Thoracic aorta (tissue), 2 donors: ENCODE data around the gene TPK1. TPM values are rescaled to one million over a fixed set of nuclear protein-coding genes. Genes with fewer than 3 reads are reported as not detected.

ENCODE experiments used
- ATAC-seq: fragments of 150-250 bp; one replicate; pipeline ENCODE4 v1.8.0; 2017; ENCODE audit warnings: low read depth; ENCODE audit not compliant: insufficient number of reproducible peaks, low FRiP score
- DNase-seq: peaks from one replicate; pipeline ENCODE4 v3.0.0-alpha.2; 2020; ENCODE audit warnings: low spot score
- H3K27ac ChIP-seq, 2 donors: fragments of 200-600 bp; sonication (generic); 1 replicate in 1 of 2; 2 replicates in 1 of 2; pipeline ENCODE4 v1.5.1; 2016; ENCODE audit warnings: mild to moderate bottlenecking in 2 of 2, moderate library complexity in 2 of 2
- H3K27me3 ChIP-seq: fragments of 200-600 bp; sonication (generic); replicated peaks from 2 replicates; pipeline ENCODE4 v1.6.0; 2016; ENCODE audit warnings: mild to moderate bottlenecking; ENCODE audit not compliant: insufficient read depth
- H3K36me3 ChIP-seq: fragments of 200-600 bp; sonication (generic); one replicate; pipeline ENCODE4 v1.5.1; 2016
- H3K4me1 ChIP-seq, 2 donors: fragments of 200-600 bp; sonication (generic); 1 replicate in 1 of 2; 2 replicates in 1 of 2; pipeline versions ENCODE4 v1.5.1 to v1.6.0; 2016; ENCODE audit warnings: low read depth in 2 of 2, mild to moderate bottlenecking in 1 of 2; ENCODE audit not compliant: control insufficient read depth in 1 of 2
- H3K4me3 ChIP-seq: fragments of 200-600 bp; sonication (generic); 2 replicates; pipeline ENCODE4 v1.5.1; 2016; ENCODE audit warnings: mild to moderate bottlenecking
- H3K9me3 ChIP-seq: fragments of 200-600 bp; sonication (generic); 2 replicates; pipeline ENCODE4 v1.5.1; 2016
- total RNA-seq, 2 donors: library from RNA; depleted of rRNA; stranded (reverse); fragments of >200 nt; gene quantifications; one replicate each; pipeline versions ENCODE4 v1.1.0 to v1.2.3, GENCODE V29; 2016
- TF ChIP-seq, protein P1 (sequence below): fragments of 200-600 bp; sonication (generic); IDR thresholded peaks from one replicate; pipeline ENCODE4 v1.5.1; 2019; ENCODE audit warnings: antibody characterized with exemption

The TPK1 gene
- total RNA-seq, 2 donors from 2014 or later: 13.3 to 21.2 TPM

DNA sequence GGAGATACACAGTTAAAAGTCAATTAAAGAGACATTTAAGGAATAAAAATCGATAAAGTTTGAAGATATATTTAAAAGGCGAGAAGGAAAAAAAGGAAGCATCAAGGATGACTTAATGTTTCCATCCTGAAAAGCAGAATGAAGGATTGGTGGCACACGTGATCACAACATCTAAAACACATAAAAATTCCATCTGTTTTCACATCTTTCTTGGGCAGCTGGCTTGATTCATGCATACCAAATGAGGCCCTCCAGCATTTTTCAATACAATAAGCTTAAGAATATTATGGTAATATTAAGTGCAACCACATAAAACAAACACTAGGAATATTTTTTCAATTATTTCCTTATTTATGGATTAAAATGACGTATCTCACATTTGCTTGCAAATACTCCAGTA is 112.6 kb downstream of the TPK1 start:
- ATAC-seq (no peak), DNase-seq (no peak)
- Histone ChIP-seq H3K9me3 (no peaks in the 10 kb centered on the region), H3K4me3 (no peak overlapping the region), H3K27ac (no peak overlapping the region), H3K4me1 (peaks cover 10 to 19% of the 10 kb centered on the region in 2 donors), H3K27me3 (no peaks in the 10 kb centered on the region), H3K36me3 (no peaks in the 10 kb centered on the region)
- TF ChIP-seq, protein P1, sequence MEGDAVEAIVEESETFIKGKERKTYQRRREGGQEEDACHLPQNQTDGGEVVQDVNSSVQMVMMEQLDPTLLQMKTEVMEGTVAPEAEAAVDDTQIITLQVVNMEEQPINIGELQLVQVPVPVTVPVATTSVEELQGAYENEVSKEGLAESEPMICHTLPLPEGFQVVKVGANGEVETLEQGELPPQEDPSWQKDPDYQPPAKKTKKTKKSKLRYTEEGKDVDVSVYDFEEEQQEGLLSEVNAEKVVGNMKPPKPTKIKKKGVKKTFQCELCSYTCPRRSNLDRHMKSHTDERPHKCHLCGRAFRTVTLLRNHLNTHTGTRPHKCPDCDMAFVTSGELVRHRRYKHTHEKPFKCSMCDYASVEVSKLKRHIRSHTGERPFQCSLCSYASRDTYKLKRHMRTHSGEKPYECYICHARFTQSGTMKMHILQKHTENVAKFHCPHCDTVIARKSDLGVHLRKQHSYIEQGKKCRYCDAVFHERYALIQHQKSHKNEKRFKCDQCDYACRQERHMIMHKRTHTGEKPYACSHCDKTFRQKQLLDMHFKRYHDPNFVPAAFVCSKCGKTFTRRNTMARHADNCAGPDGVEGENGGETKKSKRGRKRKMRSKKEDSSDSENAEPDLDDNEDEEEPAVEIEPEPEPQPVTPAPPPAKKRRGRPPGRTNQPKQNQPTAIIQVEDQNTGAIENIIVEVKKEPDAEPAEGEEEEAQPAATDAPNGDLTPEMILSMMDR: no peak

DNA sequence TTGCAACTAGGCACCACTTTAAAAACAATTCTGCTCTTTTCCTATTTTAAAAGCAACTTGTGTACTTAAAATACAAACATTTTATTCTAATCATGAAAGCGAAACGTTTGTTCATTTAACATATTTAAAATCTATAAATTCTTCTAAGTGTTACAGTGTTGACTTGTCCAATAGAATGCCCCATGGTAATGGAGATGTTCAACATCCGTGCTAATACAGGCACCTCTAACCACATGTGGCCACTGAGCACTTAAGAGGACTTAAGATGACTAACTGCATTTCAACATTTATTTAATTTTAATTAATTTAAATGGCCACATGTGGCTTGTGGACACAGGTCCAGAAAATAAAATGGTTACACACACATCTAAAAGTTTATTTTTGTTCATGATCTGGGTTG is 115.1 kb downstream of the TPK1 start:
- Histone ChIP-seq H3K4me1 (peaks cover 2 to 18% of the 10 kb centered on the region in 2 donors), H3K27me3 (no peaks in the 10 kb centered on the region), H3K9me3 (no peaks in the 10 kb centered on the region), H3K27ac (no peak overlapping the region), H3K4me3 (no peak overlapping the region), H3K36me3 (no peaks in the 10 kb centered on the region)
- DNase-seq: no peak
- no peak for ATAC-seq
- TF ChIP-seq, protein P1: no peak

DNA sequence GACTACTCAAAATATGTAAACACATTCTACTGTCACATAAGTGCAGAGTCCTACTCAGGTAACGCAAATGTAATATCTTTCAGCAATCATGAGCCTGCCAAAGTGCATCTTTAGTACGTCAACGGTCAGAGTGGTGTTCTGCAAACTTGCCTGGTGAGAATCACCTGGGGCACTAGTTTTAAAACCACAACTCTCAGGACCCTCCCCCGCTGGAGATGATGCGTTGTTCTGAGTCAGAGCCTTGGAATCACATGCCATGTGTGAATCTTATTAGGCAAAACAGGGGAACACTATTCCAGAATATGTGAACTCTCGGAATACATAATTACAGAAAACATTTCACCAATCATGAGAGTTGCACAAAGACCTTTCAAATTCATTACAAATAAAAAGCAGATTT is 115.7 kb downstream of the TPK1 start:
- Histone ChIP-seq H3K4me3 (no peak overlapping the region), H3K9me3 (no peaks in the 10 kb centered on the region), H3K4me1 (peaks cover 1 to 14% of the 10 kb centered on the region in 2 donors), H3K36me3 (no peaks in the 10 kb centered on the region), H3K27me3 (no peaks in the 10 kb centered on the region), H3K27ac (no peak overlapping the region)
- TF ChIP-seq, protein P1: no peak
- ATAC-seq (no peak), DNase-seq (no peak)

DNA sequence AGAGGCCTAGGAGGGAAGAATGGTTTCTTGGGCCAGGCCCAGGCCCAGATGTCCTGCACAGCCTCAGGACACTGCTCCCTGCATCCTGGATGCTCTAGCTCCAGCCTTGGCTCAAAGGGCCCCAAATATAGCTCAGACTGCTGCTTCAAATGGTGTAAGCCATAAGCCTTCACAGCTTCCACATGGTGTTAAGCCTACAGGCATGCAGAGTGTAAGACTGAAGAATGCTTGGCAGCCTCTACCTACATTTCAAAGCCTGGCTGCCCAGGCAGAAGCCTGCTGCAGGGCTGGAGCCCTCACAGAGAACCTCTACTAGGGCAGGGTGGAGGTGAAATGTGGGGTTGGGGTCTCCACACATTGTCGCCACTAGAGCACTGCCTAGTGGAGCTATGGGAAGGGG is 118.1 kb downstream of the TPK1 start:
- no peak for DNase-seq
- Histone ChIP-seq H3K9me3 (no peaks in the 10 kb centered on the region), H3K27me3 (no peaks in the 10 kb centered on the region), H3K4me3 (no peak overlapping the region), H3K27ac (peak overlapping the region in 1 of 2 donors; percentile 11), H3K4me1 (peaks cover 0 to 12% of the 10 kb centered on the region in 2 donors), H3K36me3 (no peaks in the 10 kb centered on the region)
- TF ChIP-seq, protein P1: no peak
- ATAC-seq: no peak

DNA sequence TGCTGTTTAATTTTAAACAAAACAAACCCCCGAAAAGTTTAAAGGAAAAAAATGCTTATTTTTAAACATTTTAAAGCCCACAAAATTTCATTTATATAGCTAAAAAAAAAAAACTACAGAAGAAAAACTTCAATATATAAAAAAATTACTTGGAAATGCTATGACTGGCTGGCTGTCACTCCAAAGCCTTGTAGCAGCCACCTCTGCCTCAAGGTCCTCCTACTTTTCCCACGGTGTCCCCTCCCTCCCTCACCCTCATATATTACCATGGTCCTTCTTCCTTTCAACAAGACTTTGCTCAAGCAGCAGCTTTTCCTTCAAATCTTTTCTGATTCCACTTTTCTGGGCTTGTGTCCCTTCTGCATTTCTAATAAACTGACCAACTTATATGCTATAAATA is 122.0 kb downstream of the TPK1 start:
- no peaks in the 10 kb centered on the region for H3K9me3 ChIP-seq
- no peak overlapping the region for H3K4me3 ChIP-seq
- ATAC-seq: no peak
- DNase-seq: no peak
- H3K36me3 ChIP-seq: no peaks in the 10 kb centered on the region
- TF ChIP-seq, protein P1: no peak
- H3K4me1 ChIP-seq: peaks cover 0 to 12% of the 10 kb centered on the region in 2 donors
- no peak overlapping the region for H3K27ac ChIP-seq
- H3K27me3 ChIP-seq: no peaks in the 10 kb centered on the region
